Lung (tissue), 12 donors: Measurements from ENCODE around the gene WDR64. TPM values are rescaled to one million over a fixed set of nuclear protein-coding genes. Genes with fewer than 3 reads are reported as not detected.

Source experiments
- ATAC-seq: fragments of 200-7000 bp; cut with Tn5 transposase; one replicate; pipeline ENCODE4 v1.9.1; 2020; ENCODE audit warnings: moderate number of reproducible peaks; ENCODE audit not compliant: insufficient read depth, low FRiP score
- DNase-seq, 3 donors: peaks; one replicate each; pipeline ENCODE4 v3.0.0-alpha.2; 2013 to 2017
- H3K27ac ChIP-seq, 2 donors: one replicate each; pipeline ENCODE4 v1.5.1; 2013; ENCODE audit warnings: mild to moderate bottlenecking in 2 of 2, moderate library complexity in 2 of 2, control low read depth in 1 of 2, inconsistent platforms in 1 of 2, low read depth in 1 of 2, low read length in 1 of 2
- H3K27me3 ChIP-seq, 3 donors: one replicate each; pipeline ENCODE4 v1.5.1; 2013; ENCODE audit warnings: low read length in 2 of 3; ENCODE audit not compliant: control insufficient read depth in 3 of 3, insufficient read depth in 3 of 3
- H3K36me3 ChIP-seq, 4 donors: one replicate each; pipeline ENCODE4 v1.5.1; 2013; ENCODE audit warnings: low read length in 4 of 4, mild to moderate bottlenecking in 1 of 4, moderate library complexity in 1 of 4; ENCODE audit not compliant: control insufficient read depth in 4 of 4, insufficient read depth in 4 of 4
- H3K4me1 ChIP-seq, 5 donors: one replicate each; pipeline ENCODE4 v1.5.1; 2013; ENCODE audit warnings: low read length in 5 of 5, mild to moderate bottlenecking in 2 of 5, moderate library complexity in 1 of 5; ENCODE audit not compliant: control insufficient read depth in 5 of 5, insufficient read depth in 5 of 5
- H3K4me3 ChIP-seq: one replicate; pipeline ENCODE4 v1.5.1; 2013; ENCODE audit warnings: mild to moderate bottlenecking, control low read depth, moderate library complexity
- H3K9ac ChIP-seq, 2 donors: one replicate each; pipeline ENCODE4 v1.5.1; 2013; ENCODE audit warnings: low read length in 2 of 2, control low read depth in 1 of 2; ENCODE audit not compliant: insufficient read depth in 1 of 2
- H3K9me3 ChIP-seq, 4 donors: one replicate each; pipeline ENCODE4 v1.5.1; 2013; ENCODE audit warnings: low read length in 3 of 4, mild to moderate bottlenecking in 1 of 4, moderate library complexity in 1 of 4; ENCODE audit not compliant: control insufficient read depth in 4 of 4, insufficient read depth in 3 of 4
- WGBS, 2 donors: extraction: QIAGEN DNeasy Blood & Tissue Kit; methylation state at CpG; one replicate each; pipeline ENCODE4 v1.1.7; 2013; 5-methylcytosine and 5-hydroxymethylcytosine counted together
- polyA plus RNA-seq, 2 donors: library from polyadenylated mRNA; stranded (reverse); fragments of 200-250 nt; gene quantifications; one replicate each; pipeline ENCODE4 v1.2.1, GENCODE V29; 2013
- total RNA-seq, 2 donors: library from RNA; depleted of rRNA in 1 of 2; stranded (reverse); fragments of >200 nt in 1 of 2; gene quantifications; one replicate each; pipeline ENCODE4 v1.2.1, GENCODE V29; 2014 to 2021
- TF ChIP-seq, protein P1 (sequence below): IDR thresholded peaks from 2 replicates; pipeline ENCODE4 v1.5.1; 2012; ENCODE audit warnings: mild to moderate bottlenecking; ENCODE audit errors: control extremely low read depth, extremely low read depth
- donor health status: control.
- donor health status: control.
- donor health status: Bipolar disorder and iron deficiency.
- donor health status: healthy.
- donor health status: DM: yes; HTN: yes; CAD: no.

Gene WDR64
- total and polyA plus RNA-seq, 4 donors: not detected

DNA sequence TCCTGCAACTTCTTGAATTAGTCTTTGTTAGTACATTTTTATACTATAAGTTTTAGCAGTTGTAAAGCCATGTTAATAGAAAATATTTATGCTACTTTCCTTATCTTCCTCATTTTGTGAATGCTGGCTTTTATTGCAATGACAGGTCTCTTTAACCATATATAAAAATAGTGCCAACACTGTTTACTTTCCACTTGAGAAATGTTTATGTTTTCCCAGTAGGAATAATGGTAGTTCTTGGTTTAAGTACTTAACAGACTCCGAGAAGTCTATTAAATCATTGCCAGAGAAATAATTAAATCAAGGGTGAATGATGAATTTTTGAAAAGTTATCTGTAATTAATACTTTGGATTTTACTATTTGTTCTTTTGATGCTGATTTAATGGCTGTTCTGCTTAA lies 21.6 kb upstream of the WDR64 start:
- H3K4me1 ChIP-seq: peaks cover 0 to 5% (median 0%) of the 10 kb centered on the region in 5 donors
- H3K27me3 ChIP-seq: no peaks in the 10 kb centered on the region
- no peak overlapping the region for H3K27ac ChIP-seq
- peaks cover 0 to 13% (median 6%) of the 10 kb centered on the region in 4 donors for H3K36me3 ChIP-seq
- WGBS, 2 donors: 71 to 78% methylated on average over 1 of the region's 1 CpG
- TF ChIP-seq, protein P1, sequence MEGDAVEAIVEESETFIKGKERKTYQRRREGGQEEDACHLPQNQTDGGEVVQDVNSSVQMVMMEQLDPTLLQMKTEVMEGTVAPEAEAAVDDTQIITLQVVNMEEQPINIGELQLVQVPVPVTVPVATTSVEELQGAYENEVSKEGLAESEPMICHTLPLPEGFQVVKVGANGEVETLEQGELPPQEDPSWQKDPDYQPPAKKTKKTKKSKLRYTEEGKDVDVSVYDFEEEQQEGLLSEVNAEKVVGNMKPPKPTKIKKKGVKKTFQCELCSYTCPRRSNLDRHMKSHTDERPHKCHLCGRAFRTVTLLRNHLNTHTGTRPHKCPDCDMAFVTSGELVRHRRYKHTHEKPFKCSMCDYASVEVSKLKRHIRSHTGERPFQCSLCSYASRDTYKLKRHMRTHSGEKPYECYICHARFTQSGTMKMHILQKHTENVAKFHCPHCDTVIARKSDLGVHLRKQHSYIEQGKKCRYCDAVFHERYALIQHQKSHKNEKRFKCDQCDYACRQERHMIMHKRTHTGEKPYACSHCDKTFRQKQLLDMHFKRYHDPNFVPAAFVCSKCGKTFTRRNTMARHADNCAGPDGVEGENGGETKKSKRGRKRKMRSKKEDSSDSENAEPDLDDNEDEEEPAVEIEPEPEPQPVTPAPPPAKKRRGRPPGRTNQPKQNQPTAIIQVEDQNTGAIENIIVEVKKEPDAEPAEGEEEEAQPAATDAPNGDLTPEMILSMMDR: no peak
- no peak overlapping the region for H3K4me3 ChIP-seq
- no peaks in the 10 kb centered on the region for H3K9me3 ChIP-seq
- DNase-seq: no peak
- no peak for ATAC-seq
- no peak overlapping the region for H3K9ac ChIP-seq

DNA sequence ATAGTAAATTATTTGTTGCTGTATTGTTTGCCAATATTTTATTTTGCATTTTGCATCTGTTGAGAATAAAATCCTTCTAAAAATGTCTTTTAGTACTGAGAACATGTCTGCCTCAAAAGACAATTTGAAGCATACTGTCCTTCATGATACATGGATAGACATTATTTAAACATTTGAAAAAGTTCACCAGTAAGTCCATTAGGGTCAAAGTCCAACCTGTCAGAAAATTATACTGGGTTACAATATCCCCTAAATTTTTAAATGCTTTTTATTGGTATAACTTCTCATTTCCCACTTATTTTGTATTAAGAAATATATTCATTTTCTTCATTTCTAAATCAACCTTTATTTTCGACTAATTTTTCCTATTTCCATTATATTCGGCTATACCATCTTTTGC lies 21.2 kb upstream of the WDR64 start:
- Histone ChIP-seq H3K27ac (no peak overlapping the region), H3K4me1 (peaks cover 0 to 5% (median 0%) of the 10 kb centered on the region in 5 donors), H3K9me3 (no peaks in the 10 kb centered on the region), H3K27me3 (no peaks in the 10 kb centered on the region), H3K9ac (no peak overlapping the region), H3K36me3 (peaks cover 0 to 15% (median 6%) of the 10 kb centered on the region in 4 donors), H3K4me3 (no peak overlapping the region)
- DNase-seq (no peak), ATAC-seq (no peak)
- 95 to 96% methylated on average over 2 of the region's 2 CpGs for WGBS, 2 donors
- TF ChIP-seq, protein P1: no peak

DNA sequence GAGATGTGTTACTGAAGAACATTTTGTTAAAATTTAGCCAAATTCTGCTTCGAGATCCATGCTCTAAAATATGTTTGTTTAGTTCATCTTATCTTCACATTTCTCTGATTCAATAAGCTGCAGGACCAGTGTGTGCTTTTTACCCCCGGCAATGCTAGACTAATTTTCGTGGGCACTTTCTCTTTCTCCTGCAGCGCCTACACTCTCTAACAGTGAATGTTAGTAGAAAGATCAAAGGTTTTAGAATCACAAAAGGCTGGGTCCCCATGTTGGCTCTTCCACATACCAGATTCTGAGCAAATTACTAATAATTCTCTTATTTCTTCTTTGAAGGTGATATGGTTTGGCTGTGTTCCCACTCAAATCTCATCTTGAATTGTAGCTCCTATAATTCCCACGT lies 20.4 kb upstream of the WDR64 start:
- H3K4me3 ChIP-seq: no peak overlapping the region
- no peak for ATAC-seq
- peaks cover 0 to 15% (median 6%) of the 10 kb centered on the region in 4 donors for H3K36me3 ChIP-seq
- H3K27ac ChIP-seq: no peak overlapping the region
- DNase-seq: no peak
- 87 to 88% methylated on average over 5 of the region's 5 CpGs for WGBS, 2 donors
- no peak overlapping the region for H3K9ac ChIP-seq
- TF ChIP-seq, protein P1: no peak
- no peaks in the 10 kb centered on the region for H3K27me3 ChIP-seq
- no peaks in the 10 kb centered on the region for H3K9me3 ChIP-seq
- H3K4me1 ChIP-seq: peaks cover 0 to 5% (median 0%) of the 10 kb centered on the region in 5 donors

DNA sequence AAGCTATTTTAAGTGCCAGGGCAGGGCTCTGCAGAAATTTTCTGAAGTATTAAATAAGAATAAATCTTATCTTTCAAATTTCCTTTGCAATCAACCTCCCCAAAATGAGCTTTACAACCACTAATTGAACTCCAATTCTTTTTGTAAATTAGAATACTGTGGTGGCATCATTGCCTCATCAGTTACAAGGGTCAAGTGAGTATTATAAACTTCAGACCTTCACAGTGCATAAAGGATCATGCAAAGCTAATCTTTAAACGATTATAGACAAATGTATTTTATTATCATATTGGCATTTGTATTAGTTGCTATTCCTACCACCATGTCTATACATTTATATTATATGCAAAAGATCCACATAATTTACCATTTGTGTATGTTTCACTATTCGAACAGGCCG lies 19.1 kb upstream of the WDR64 start:
- WGBS, 2 donors: 94 to 97% methylated on average over 3 of the region's 3 CpGs
- H3K9me3 ChIP-seq: no peaks in the 10 kb centered on the region

More for the DNA sequence above, 19.1 kb upstream of the WDR64 start:
- ATAC-seq (no peak), DNase-seq (no peak)
- Histone ChIP-seq H3K27me3 (no peaks in the 10 kb centered on the region), H3K27ac (no peak overlapping the region), H3K4me1 (peaks cover 0 to 11% (median 6%) of the 10 kb centered on the region in 5 donors), H3K36me3 (peaks cover 0 to 15% (median 6%) of the 10 kb centered on the region in 4 donors), H3K4me3 (no peak overlapping the region), H3K9ac (no peak overlapping the region)
- TF ChIP-seq, protein P1: no peak
